WERI-Rb-1 (cell line): ENCODE measurements around the gene DDX10.
"Not testable (repeated sequence)": the region's sequence is repeated elsewhere in the genome, so short reads cannot be mapped to it uniquely, and the experiment has no call there.

ENCODE experiments used
- DNase-seq: peaks from one replicate; pipeline ENCODE4 v3.0.0-alpha.2; 2020
- H3K27ac ChIP-seq: fragments of 250-450 bp; sonication (Bioruptor Pico); 2 replicates; pipeline ENCODE4 v1.5.1; 2020; ENCODE audit warnings: mild to moderate bottlenecking, moderate library complexity
- H3K27me3 ChIP-seq: fragments of 250-450 bp; sonication (Bioruptor Pico); 2 replicates; pipeline ENCODE4 v1.5.1; 2021; ENCODE audit warnings: mild to moderate bottlenecking, low read depth, moderate library complexity; ENCODE audit not compliant: insufficient read depth, severe bottlenecking
- H3K36me3 ChIP-seq: fragments of 250-450 bp; sonication (Bioruptor Pico); 2 replicates; pipeline ENCODE4 v1.5.1; 2020; ENCODE audit warnings: mild to moderate bottlenecking, moderate library complexity
- H3K4me3 ChIP-seq: 2 replicates; pipeline ENCODE4 v1.5.1; 2011; ENCODE audit warnings: low read depth, mild to moderate bottlenecking, control low read depth, low read length
- H3K9me3 ChIP-seq: fragments of 250-450 bp; sonication (Bioruptor Pico); 2 replicates; pipeline ENCODE4 v1.5.1; 2021; ENCODE audit warnings: mild to moderate bottlenecking, moderate library complexity; ENCODE audit not compliant: severe bottlenecking
- CTCF ChIP-seq: IDR thresholded peaks from 2 replicates; pipeline ENCODE4 v1.5.1; 2011; ENCODE audit warnings: low read depth, mild to moderate bottlenecking, control low read depth, inconsistent platforms, low read length

Gene DDX10

GRCh38 chr11:108645970-108646369 is 18.9 kb upstream of the DDX10 start:
- Histone ChIP-seq H3K9me3 (no peaks in the 10 kb centered on the region), H3K27me3 (no peaks in the 10 kb centered on the region), H3K27ac (no peak overlapping the region), H3K4me3 (no peak overlapping the region), H3K36me3 (no peaks in the 10 kb centered on the region)
- no peak for DNase-seq
- TF ChIP-seq CTCF, result no peak

GRCh38 chr11:108647387-108647700 is 17.5 kb upstream of the DDX10 start:
- Histone ChIP-seq H3K27ac (no peak overlapping the region), H3K4me3 (no peak overlapping the region), H3K9me3 (no peaks in the 10 kb centered on the region), H3K27me3 (no peaks in the 10 kb centered on the region), H3K36me3 (no peaks in the 10 kb centered on the region)
- TF ChIP-seq CTCF, result no peak
- no peak for DNase-seq

GRCh38 chr11:108647701-108648527 is 17.0 kb upstream of the DDX10 start:
- Histone ChIP-seq H3K4me3 (no peak overlapping the region), H3K9me3 (no peaks in the 10 kb centered on the region), H3K36me3 (no peaks in the 10 kb centered on the region), H3K27ac (no peak overlapping the region), H3K27me3 (no peaks in the 10 kb centered on the region)
- TF ChIP-seq CTCF, result peak; percentile 89
- DNase-seq, result peak; percentile 79

GRCh38 chr11:108648528-108648885 is 16.4 kb upstream of the DDX10 start:
- Histone ChIP-seq H3K27me3 (no peaks in the 10 kb centered on the region), H3K27ac (no peak overlapping the region), H3K4me3 (no peak overlapping the region), H3K36me3 (no peaks in the 10 kb centered on the region), H3K9me3 (no peaks in the 10 kb centered on the region)
- TF ChIP-seq CTCF, result no peak
- no peak for DNase-seq

- not testable (repeated sequence) for DNase-seq, H3K4me3 ChIP-seq, H3K27ac ChIP-seq, H3K27me3 ChIP-seq, H3K9me3 ChIP-seq, H3K36me3 ChIP-seq
Measured at GRCh38 chr11:108654100-108654499, 10.8 kb upstream of the DDX10 start.

- DNase-seq, result peak; percentile 46
- no peaks in the 10 kb centered on the region for H3K27me3 ChIP-seq
- no peak overlapping the region for H3K4me3 ChIP-seq
- H3K36me3 ChIP-seq, result no peaks in the 10 kb centered on the region
- no peak overlapping the region for H3K27ac ChIP-seq
- TF ChIP-seq CTCF, result peak; percentile 33; the same call in 1 of the 2 replicates
- H3K9me3 ChIP-seq, result no peaks in the 10 kb centered on the region
Measured at GRCh38 chr11:108654994-108655631, 9.8 kb upstream of the DDX10 start.
